Peyer's patch (tissue), 4 donors: ENCODE measurements around the gene ZEB1.

Source experiments
- POLR2A ChIP-seq, 2 donors: fragments of 450-650 bp; IDR thresholded peaks; one replicate each; pipeline ENCODE4 v1.5.1; 2017; ENCODE audit warnings: antibody characterized with exemption in 2 of 2, mild to moderate bottlenecking in 2 of 2, moderate library complexity in 2 of 2
- TF ChIP-seq, protein P1 (sequence below), 6 experiments: fragments of 450-650 bp in 4 of 6; fragments of 200-600 bp in 2 of 6; sonication (generic) in 1 of 6; IDR thresholded peaks; one replicate each; pipeline ENCODE4 v1.5.1; 2017 to 2019; ENCODE audit warnings: antibody characterized with exemption in 6 of 6, mild to moderate bottlenecking in 3 of 6, moderate library complexity in 1 of 6

DNA sequence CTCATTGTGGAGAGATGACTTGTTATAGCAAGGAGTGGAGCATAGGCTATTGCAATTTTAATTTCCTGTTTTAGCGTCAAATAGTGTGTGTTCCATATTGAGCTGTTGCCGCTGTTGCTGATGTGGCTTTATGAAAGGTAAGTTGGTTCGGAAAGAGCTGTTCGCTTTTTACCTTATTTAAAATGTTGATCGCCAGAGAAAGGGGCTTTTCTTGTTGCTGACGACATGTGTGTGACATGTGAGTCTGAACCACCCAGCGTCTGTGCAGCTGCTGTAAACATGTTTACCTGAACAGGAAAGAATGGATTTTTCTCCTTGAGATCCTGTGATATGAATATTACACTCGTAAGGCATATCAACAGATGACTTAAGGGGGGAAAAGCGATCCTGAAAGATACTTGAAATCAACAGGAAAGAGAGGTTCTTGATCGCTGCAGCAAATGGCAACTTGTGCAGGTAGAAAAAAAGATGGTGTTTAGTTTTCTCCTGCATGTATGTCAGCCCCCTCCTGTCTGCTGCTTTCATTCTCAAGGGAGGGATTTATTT lies 2.5 kb downstream of the ZEB1 start:
- no peak for TF ChIP-seq POLR2A (IDR thresholded peaks at IDR 0.05)
- TF ChIP-seq, protein P1, sequence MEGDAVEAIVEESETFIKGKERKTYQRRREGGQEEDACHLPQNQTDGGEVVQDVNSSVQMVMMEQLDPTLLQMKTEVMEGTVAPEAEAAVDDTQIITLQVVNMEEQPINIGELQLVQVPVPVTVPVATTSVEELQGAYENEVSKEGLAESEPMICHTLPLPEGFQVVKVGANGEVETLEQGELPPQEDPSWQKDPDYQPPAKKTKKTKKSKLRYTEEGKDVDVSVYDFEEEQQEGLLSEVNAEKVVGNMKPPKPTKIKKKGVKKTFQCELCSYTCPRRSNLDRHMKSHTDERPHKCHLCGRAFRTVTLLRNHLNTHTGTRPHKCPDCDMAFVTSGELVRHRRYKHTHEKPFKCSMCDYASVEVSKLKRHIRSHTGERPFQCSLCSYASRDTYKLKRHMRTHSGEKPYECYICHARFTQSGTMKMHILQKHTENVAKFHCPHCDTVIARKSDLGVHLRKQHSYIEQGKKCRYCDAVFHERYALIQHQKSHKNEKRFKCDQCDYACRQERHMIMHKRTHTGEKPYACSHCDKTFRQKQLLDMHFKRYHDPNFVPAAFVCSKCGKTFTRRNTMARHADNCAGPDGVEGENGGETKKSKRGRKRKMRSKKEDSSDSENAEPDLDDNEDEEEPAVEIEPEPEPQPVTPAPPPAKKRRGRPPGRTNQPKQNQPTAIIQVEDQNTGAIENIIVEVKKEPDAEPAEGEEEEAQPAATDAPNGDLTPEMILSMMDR (IDR thresholded peaks at IDR 0.05), result no peak
